Activated CD8-positive, alpha-beta T cell treated with anti-CD3 and anti-CD28 coated beads for 36 hours (primary cell): ENCODE measurements around the gene SLC24A3. TPM values are rescaled to one million over a fixed set of nuclear protein-coding genes. Genes with fewer than 3 reads are reported as not detected.

Experiments
- ATAC-seq: fragments of 200-7000 bp; cut with Tn5 transposase; one replicate; pipeline ENCODE4 v1.10.0; 2021; ENCODE audit warnings: mild to moderate bottlenecking, moderate library complexity
- CTCF ChIA-PET: fragments of 350-600 bp; sonication (Branson Sonifier 250); formaldehyde crosslinking; loops from one replicate; lab custom pipeline; 2021; ENCODE audit warnings: antibody characterized with exemption; lab: Charles Lee
- POLR2A ChIA-PET: fragments of 350-600 bp; sonication (Branson Sonifier 250); formaldehyde crosslinking; loops from one replicate; lab custom pipeline; 2021; ENCODE audit warnings: antibody characterized with exemption; lab: Charles Lee
- DNase-seq: peaks from one replicate; pipeline ENCODE4 v3.0.0-alpha.2; 2020
- H3K27ac Mint-ChIP-seq: one replicate; pipeline ENCODE4 v1.8.0; 2021; ENCODE audit warnings: mild to moderate bottlenecking, mixed read lengths
- H3K27me3 Mint-ChIP-seq: one replicate; pipeline ENCODE4 v1.8.0; 2021; ENCODE audit warnings: mixed read lengths
- H3K36me3 Mint-ChIP-seq: one replicate; pipeline ENCODE4 v1.8.0; 2021; ENCODE audit warnings: low read depth, mixed read lengths
- H3K4me1 Mint-ChIP-seq: one replicate; pipeline ENCODE4 v1.8.0; 2021; ENCODE audit warnings: low read depth, mixed read lengths
- H3K4me3 Mint-ChIP-seq: one replicate; pipeline ENCODE4 v1.8.0; 2021; ENCODE audit warnings: mild to moderate bottlenecking, moderate library complexity, mixed read lengths
- H3K9me3 Mint-ChIP-seq: one replicate; pipeline ENCODE4 v1.8.0; 2021; ENCODE audit warnings: mixed read lengths
- CTCF ChIP-seq: fragments of 200-600 bp; IDR thresholded peaks from one replicate; pipeline ENCODE4 v1.8.0; 2022; ENCODE audit warnings: antibody characterized with exemption, mild to moderate bottlenecking
- intact Hi-C: fragments of 100-400 bp; cut with micrococcal nuclease; formaldehyde crosslinking; loops from one replicate; pipeline ENCODE4 v1.10.0; 2022
- total RNA-seq, 2 experiments: library from RNA; stranded (reverse); gene quantifications; one replicate each; pipeline ENCODE4 v1.2.3, GENCODE V29; 2021

Gene SLC24A3
- total RNA-seq, 2 experiments from 2014 or later = not detected

GRCh38 chr20:19743640-19743995 lies 531.2 kb downstream of the SLC24A3 start:
- Mint-ChIP-seq H3K4me1 (no peaks in the 10 kb centered on the region), H3K36me3 (no peaks in the 10 kb centered on the region), H3K27ac (no peak overlapping the region), H3K4me3 (no peak overlapping the region), H3K9me3 (peaks cover 6% of the 10 kb centered on the region), H3K27me3 (peaks cover 14% of the 10 kb centered on the region)
- ATAC-seq = no peak
- DNase-seq = no peak
- intact Hi-C loops = no loop called here
- POLR2A ChIA-PET = no interaction called here
- CTCF ChIA-PET = no interaction called here
- no peak for TF ChIP-seq CTCF

GRCh38 chr20:19745106-19745505 lies 532.7 kb downstream of the SLC24A3 start:
- peaks cover 6% of the 10 kb centered on the region for H3K9me3 Mint-ChIP-seq
- DNase-seq (no peak), ATAC-seq (no peak)
- peaks cover 11% of the 10 kb centered on the region for H3K27me3 Mint-ChIP-seq
- no peaks in the 10 kb centered on the region for H3K4me1 Mint-ChIP-seq
- no peak overlapping the region for H3K27ac Mint-ChIP-seq
- POLR2A ChIA-PET = no interaction called here
- no peaks in the 10 kb centered on the region for H3K36me3 Mint-ChIP-seq
- TF ChIP-seq CTCF = no peak
- intact Hi-C loops = no loop called here
- CTCF ChIA-PET = no interaction called here
- H3K4me3 Mint-ChIP-seq = no peak overlapping the region

GRCh38 chr20:19745584-19745983 lies 533.1 kb downstream of the SLC24A3 start:
- CTCF ChIA-PET = no interaction called here
- no peak overlapping the region for H3K4me3 Mint-ChIP-seq
- POLR2A ChIA-PET = no interaction called here
- H3K27me3 Mint-ChIP-seq = peaks cover 11% of the 10 kb centered on the region
- ATAC-seq (no peak), DNase-seq (no peak)
- H3K4me1 Mint-ChIP-seq = no peaks in the 10 kb centered on the region
- intact Hi-C loops = no loop called here
- TF ChIP-seq CTCF = no peak
- no peaks in the 10 kb centered on the region for H3K36me3 Mint-ChIP-seq
- H3K9me3 Mint-ChIP-seq = peaks cover 6% of the 10 kb centered on the region
- no peak overlapping the region for H3K27ac Mint-ChIP-seq

DNA sequence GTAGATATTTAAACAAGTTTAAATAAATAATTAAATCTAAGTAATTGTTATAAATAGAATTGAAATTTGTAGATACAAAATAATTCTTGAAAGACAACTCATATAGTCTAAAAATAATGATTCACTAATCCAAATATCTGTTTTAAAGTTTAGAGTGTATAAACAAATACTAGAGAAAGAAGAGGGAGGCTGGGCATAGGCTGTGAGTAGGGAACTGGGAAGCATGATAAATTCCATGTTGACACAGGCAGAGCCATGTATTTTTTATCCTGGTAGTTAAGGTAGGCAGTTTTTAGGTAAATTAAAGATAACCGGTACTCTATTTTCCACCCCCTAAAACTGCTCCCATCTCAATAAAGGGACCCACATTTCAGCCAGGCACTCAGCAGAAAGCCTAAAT lies 534.0 kb downstream of the SLC24A3 start:
- Mint-ChIP-seq H3K4me1 (no peaks in the 10 kb centered on the region), H3K27me3 (peaks cover 10% of the 10 kb centered on the region), H3K4me3 (no peak overlapping the region), H3K27ac (no peak overlapping the region), H3K9me3 (peaks cover 6% of the 10 kb centered on the region), H3K36me3 (no peaks in the 10 kb centered on the region)
- ChIA-PET POLR2A (no interaction called here), CTCF (no interaction called here)
- intact Hi-C loops = no loop called here
- no peak for TF ChIP-seq CTCF
- DNase-seq (no peak), ATAC-seq (no peak)

DNA sequence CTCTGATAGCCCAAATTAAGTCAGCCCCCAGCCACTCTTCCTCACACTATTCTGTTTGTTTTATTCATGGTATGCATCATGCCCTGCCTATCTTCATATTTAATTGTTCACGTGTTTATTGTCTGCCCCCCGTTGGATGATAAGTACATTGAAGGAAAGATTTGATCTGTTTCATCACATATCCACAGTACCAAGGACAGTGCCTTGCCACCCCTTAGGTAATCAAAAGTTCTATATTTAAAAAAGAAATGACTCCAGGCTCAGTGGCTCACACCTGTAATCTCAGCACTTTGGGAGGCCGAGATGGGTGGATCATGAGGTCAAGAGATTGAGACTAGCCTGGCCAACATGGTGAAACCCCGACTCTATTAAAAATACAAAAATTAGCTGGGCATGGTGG lies 535.5 kb downstream of the SLC24A3 start:
- Mint-ChIP-seq H3K27me3 (peaks cover 8% of the 10 kb centered on the region), H3K4me1 (no peaks in the 10 kb centered on the region), H3K9me3 (peaks cover 6% of the 10 kb centered on the region), H3K4me3 (no peak overlapping the region), H3K36me3 (no peaks in the 10 kb centered on the region), H3K27ac (no peak overlapping the region)
- intact Hi-C loops = no loop called here
- DNase-seq (no peak), ATAC-seq (no peak)
- ChIA-PET CTCF (no interaction called here), POLR2A (no interaction called here)
- no peak for TF ChIP-seq CTCF
